Choroid plexus epithelial cell (primary cell): Measurements from ENCODE around the gene RGS14.
"Not testable (repeated sequence)": the region's sequence is repeated elsewhere in the genome, so short reads cannot be mapped to it uniquely, and the experiment has no call there.

Experiments used
- DNase-seq: peaks from one replicate; pipeline ENCODE4 v3.0.0-alpha.2; 2010; ENCODE audit warnings: low read depth
- H3K4me3 ChIP-seq: 2 replicates; pipeline ENCODE4 v1.5.1; 2011; ENCODE audit warnings: low read depth, mild to moderate bottlenecking, control low read depth, low read length, moderate library complexity
- TF ChIP-seq, protein P1 (sequence below): conservative IDR thresholded peaks from 2 replicates; pipeline ENCODE4 v1.5.1; 2011; ENCODE audit warnings: low read depth, mild to moderate bottlenecking, control low read depth, inconsistent platforms, low read length, moderate library complexity

RGS14 gene

GRCh38 chr5:177414481-177414880 lies 56.8 kb downstream of the RGS14 start:
- TF ChIP-seq, protein P1, sequence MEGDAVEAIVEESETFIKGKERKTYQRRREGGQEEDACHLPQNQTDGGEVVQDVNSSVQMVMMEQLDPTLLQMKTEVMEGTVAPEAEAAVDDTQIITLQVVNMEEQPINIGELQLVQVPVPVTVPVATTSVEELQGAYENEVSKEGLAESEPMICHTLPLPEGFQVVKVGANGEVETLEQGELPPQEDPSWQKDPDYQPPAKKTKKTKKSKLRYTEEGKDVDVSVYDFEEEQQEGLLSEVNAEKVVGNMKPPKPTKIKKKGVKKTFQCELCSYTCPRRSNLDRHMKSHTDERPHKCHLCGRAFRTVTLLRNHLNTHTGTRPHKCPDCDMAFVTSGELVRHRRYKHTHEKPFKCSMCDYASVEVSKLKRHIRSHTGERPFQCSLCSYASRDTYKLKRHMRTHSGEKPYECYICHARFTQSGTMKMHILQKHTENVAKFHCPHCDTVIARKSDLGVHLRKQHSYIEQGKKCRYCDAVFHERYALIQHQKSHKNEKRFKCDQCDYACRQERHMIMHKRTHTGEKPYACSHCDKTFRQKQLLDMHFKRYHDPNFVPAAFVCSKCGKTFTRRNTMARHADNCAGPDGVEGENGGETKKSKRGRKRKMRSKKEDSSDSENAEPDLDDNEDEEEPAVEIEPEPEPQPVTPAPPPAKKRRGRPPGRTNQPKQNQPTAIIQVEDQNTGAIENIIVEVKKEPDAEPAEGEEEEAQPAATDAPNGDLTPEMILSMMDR = no peak
- DNase-seq = no peak
- no peak overlapping the region for H3K4me3 ChIP-seq

DNA sequence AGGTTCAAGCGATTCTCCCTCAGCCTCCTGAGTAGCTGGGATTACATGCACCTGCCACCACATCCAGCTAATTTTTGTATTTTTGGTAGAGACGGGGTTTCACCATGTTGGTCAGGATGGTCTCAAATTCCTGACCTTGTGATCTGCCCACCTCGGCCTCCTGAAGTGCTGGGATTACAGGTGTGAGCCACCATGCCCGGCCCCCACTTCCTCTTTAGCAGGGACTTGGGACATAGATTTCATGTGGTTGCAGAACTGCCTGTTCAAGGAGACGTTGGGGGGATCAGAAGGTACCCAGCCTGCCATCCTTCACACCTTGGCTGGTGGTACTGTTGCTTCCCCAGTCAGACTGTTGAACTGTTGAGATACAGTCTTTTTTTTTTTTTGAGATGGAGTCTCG lies 59.4 kb downstream of the RGS14 start:
- DNase-seq, H3K4me3 ChIP-seq: not testable (repeated sequence)

GRCh38 chr5:177419046-177419445 lies 61.3 kb downstream of the RGS14 start:
- TF ChIP-seq, protein P1 = no peak
- DNase-seq = peak; percentile 59
- H3K4me3 ChIP-seq = no peak overlapping the region

DNA sequence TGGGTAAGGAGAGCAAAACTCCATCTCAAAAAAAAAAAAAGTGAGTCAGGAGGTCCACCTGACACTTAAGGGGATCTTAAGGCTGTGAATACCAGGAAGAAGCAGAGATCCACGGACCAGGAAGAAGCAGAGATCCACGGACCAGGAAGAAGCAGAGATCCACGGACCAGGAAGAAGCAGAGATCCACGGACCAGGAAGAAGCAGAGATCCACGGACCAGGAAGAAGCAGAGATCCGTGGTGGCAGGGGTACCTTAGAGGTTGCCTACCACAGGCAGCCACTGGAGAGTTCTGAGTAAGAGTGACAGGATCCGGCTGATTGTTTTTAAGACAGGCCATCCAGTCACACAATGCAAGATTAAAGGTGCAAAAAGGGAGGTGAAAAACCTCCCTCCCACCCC lies 62.7 kb downstream of the RGS14 start:
- DNase-seq, H3K4me3 ChIP-seq: not testable (repeated sequence)

GRCh38 chr5:177421062-177421798 lies 63.5 kb downstream of the RGS14 start:
- no peak overlapping the region for H3K4me3 ChIP-seq
- no peak for DNase-seq
- TF ChIP-seq, protein P1 = no peak
